OCI-M1 (cell line): ENCODE data around the gene NYAP2.

Source experiments
- DNase-seq: peaks from one replicate; lab custom pipeline; 2025; lab: John Stamatoyannopoulos, UW

Gene NYAP2

GRCh38 chr2:225399504-225399903, at the start of gene NYAP2:
Gene NYAP2, plus strand, starts transcription at chr2:225399710. Its CDS starts 9,171 bp downstream, at chr2:225408881.
- no peak for DNase-seq

GRCh38 chr2:225353579-225354085, 45.9 kb upstream of the NYAP2 start:
- no peak for DNase-seq

- peak; percentile 42 for DNase-seq
These were observed 45.2 kb upstream of the NYAP2 start for GRCh38 chr2:225354281-225354774.

GRCh38 chr2:225355788-225356187, 43.7 kb upstream of the NYAP2 start:
- DNase-seq, result no peak

GRCh38 chr2:225366731-225367130, 32.8 kb upstream of the NYAP2 start:
- no peak for DNase-seq

- DNase-seq, result no peak
These were observed 32.0 kb upstream of the NYAP2 start for GRCh38 chr2:225367482-225367881.

GRCh38 chr2:225378984-225379383, 20.5 kb upstream of the NYAP2 start:
- no peak for DNase-seq

GRCh38 chr2:225379856-225380255, 19.7 kb upstream of the NYAP2 start:
- DNase-seq, result no peak

- no peak for DNase-seq
These were observed 17.9 kb upstream of the NYAP2 start for GRCh38 chr2:225381609-225382008.

GRCh38 chr2:225398372-225398771, 1.1 kb upstream of the NYAP2 start:
- DNase-seq, result no peak

GRCh38 chr2:225400060-225400511, 576 bp downstream of the NYAP2 start:
- DNase-seq, result peak; percentile 46

GRCh38 chr2:225400546-225401400, 1.3 kb downstream of the NYAP2 start:
- DNase-seq, result no peak

- DNase-seq, result no peak
These were observed 2.8 kb downstream of the NYAP2 start for GRCh38 chr2:225402210-225402776.

- DNase-seq, result no peak
These were observed 11.9 kb downstream of the NYAP2 start for GRCh38 chr2:225411452-225411851.

- DNase-seq, result no peak
These were observed 14.3 kb downstream of the NYAP2 start for GRCh38 chr2:225413786-225414185.

GRCh38 chr2:225414902-225415301, 15.4 kb downstream of the NYAP2 start:
- DNase-seq, result no peak

GRCh38 chr2:225415341-225415740, 15.8 kb downstream of the NYAP2 start:
- no peak for DNase-seq

- DNase-seq, result no peak
These were observed 16.3 kb downstream of the NYAP2 start for GRCh38 chr2:225415792-225416191.

- DNase-seq, result no peak
These were observed 17.3 kb downstream of the NYAP2 start for GRCh38 chr2:225416616-225417367.

GRCh38 chr2:225419033-225419432, 19.5 kb downstream of the NYAP2 start:
- no peak for DNase-seq

- no peak for DNase-seq
These were observed 22.6 kb downstream of the NYAP2 start for GRCh38 chr2:225422145-225422544.

- DNase-seq, result no peak
These were observed 25.8 kb downstream of the NYAP2 start for GRCh38 chr2:225425284-225425683.
